WTC11 (cell line): ENCODE results near the gene CLIP1. TPM values are rescaled to one million over a fixed set of nuclear protein-coding genes. Genes with fewer than 3 reads are reported as not detected.
A peak's percentile ranks its signal among the peaks of the same experiment; 100 is the strongest.

Experiments used
- ATAC-seq: fragments of 200-7000 bp; cut with Tn5 transposase; 2 replicates; pipeline ENCODE4 v1.10.0; 2021; ENCODE audit warnings: mild to moderate bottlenecking, moderate library complexity
- CTCF ChIA-PET: fragments of 300-600 bp; sonication (Branson Sonifier 250); formaldehyde crosslinking; loops from one replicate; lab custom pipeline; 2021; ENCODE audit warnings: antibody characterized with exemption; lab: Charles Lee
- POLR2A ChIA-PET: fragments of 350-600 bp; sonication (Branson Sonifier 250); formaldehyde crosslinking; loops from one replicate; lab custom pipeline; 2021; ENCODE audit warnings: antibody characterized with exemption; lab: Charles Lee
- DNase-seq: peaks from one replicate; pipeline ENCODE4 v3.0.0; 2021; ENCODE audit warnings: low spot score
- H3K27ac Mint-ChIP-seq: 2 replicates; pipeline ENCODE4 v1.8.0; 2021; ENCODE audit warnings: mixed read lengths
- H3K27me3 Mint-ChIP-seq: 2 replicates; pipeline ENCODE4 v1.8.0; 2021; ENCODE audit warnings: low read depth, mild to moderate bottlenecking, moderate library complexity, mixed read lengths
- H3K36me3 Mint-ChIP-seq: 2 replicates; pipeline ENCODE4 v1.8.0; 2021; ENCODE audit warnings: mixed read lengths
- H3K4me1 Mint-ChIP-seq: 2 replicates; pipeline ENCODE4 v1.8.0; 2022; ENCODE audit warnings: mixed read lengths
- H3K4me3 Mint-ChIP-seq: 2 replicates; pipeline ENCODE4 v1.8.0; 2021; ENCODE audit warnings: mild to moderate bottlenecking, moderate library complexity, mixed read lengths
- H3K9me3 Mint-ChIP-seq: 2 replicates; pipeline ENCODE4 v1.8.0; 2021; ENCODE audit warnings: mixed read lengths
- ATF3 ChIP-seq: sonication (generic); formaldehyde crosslinking; conservative IDR thresholded peaks from 2 replicates; pipeline ENCODE4 v1.8.1; 2022; ENCODE audit warnings: mild to moderate bottlenecking, missing genetic modification reagents
- CREM ChIP-seq: sonication (generic); formaldehyde crosslinking; IDR thresholded peaks from 2 replicates; pipeline ENCODE4 v1.8.1; 2022; ENCODE audit warnings: mild to moderate bottlenecking, missing genetic modification reagents, moderate library complexity
- ELF4 ChIP-seq: sonication (generic); formaldehyde crosslinking; IDR thresholded peaks from 2 replicates; pipeline ENCODE4 v1.8.1; 2022; ENCODE audit warnings: low read depth, mild to moderate bottlenecking, moderate library complexity, missing genetic modification reagents
- ESRRA ChIP-seq: sonication (generic); formaldehyde crosslinking; IDR thresholded peaks from 2 replicates; pipeline ENCODE4 v1.8.1; 2022; ENCODE audit warnings: mild to moderate bottlenecking, missing genetic modification reagents, borderline replicate concordance
- FOXJ3 ChIP-seq: sonication (generic); formaldehyde crosslinking; IDR thresholded peaks from 2 replicates; pipeline ENCODE4 v1.9.0; 2021; ENCODE audit warnings: missing genetic modification reagents, mild to moderate bottlenecking, borderline replicate concordance
- GABPB1 ChIP-seq: sonication (generic); formaldehyde crosslinking; IDR thresholded peaks from 2 replicates; pipeline ENCODE4 v1.8.1; 2023; ENCODE audit warnings: mild to moderate bottlenecking, missing genetic modification reagents
- IRF2 ChIP-seq: sonication (generic); formaldehyde crosslinking; IDR thresholded peaks from 2 replicates; pipeline ENCODE4 v1.8.0; 2022; ENCODE audit warnings: low read depth, missing genetic modification reagents, borderline replicate concordance
- KAT7 ChIP-seq: sonication (generic); formaldehyde crosslinking; IDR thresholded peaks from 2 replicates; pipeline ENCODE4 v1.8.1; 2023; ENCODE audit warnings: missing genetic modification reagents, mild to moderate bottlenecking, borderline replicate concordance
- MXD4 ChIP-seq: fragments of 250-450 bp; sonication (Bioruptor Pico); IDR thresholded peaks from 2 replicates; pipeline ENCODE4 v1.8.0; 2021; ENCODE audit warnings: mild to moderate bottlenecking, moderate library complexity, borderline replicate concordance
- NFATC4 ChIP-seq: fragments of 250-450 bp; sonication (Bioruptor Pico); IDR thresholded peaks from 2 replicates; pipeline ENCODE4 v1.9.0; 2021; ENCODE audit warnings: mild to moderate bottlenecking
- NR1H2 ChIP-seq: sonication (generic); formaldehyde crosslinking; IDR thresholded peaks from 2 replicates; pipeline ENCODE4 v1.9.0; 2021; ENCODE audit warnings: mild to moderate bottlenecking, moderate library complexity, missing genetic modification reagents
- SOX15 ChIP-seq: fragments of 250-450 bp; sonication (Bioruptor Pico); IDR thresholded peaks from 2 replicates; pipeline ENCODE4 v1.9.0; 2021; ENCODE audit warnings: mild to moderate bottlenecking
- SP1 ChIP-seq: sonication (generic); formaldehyde crosslinking; conservative IDR thresholded peaks from 2 replicates; pipeline ENCODE4 v1.8.1; 2022; ENCODE audit warnings: missing genetic modification reagents
- TEAD1 ChIP-seq: sonication (generic); formaldehyde crosslinking; IDR thresholded peaks from 2 replicates; pipeline ENCODE4 v1.8.0; 2022; ENCODE audit warnings: mild to moderate bottlenecking, missing genetic modification reagents
- ZMAT4 ChIP-seq: fragments of 250-450 bp; sonication (Bioruptor Pico); IDR thresholded peaks from 2 replicates; pipeline ENCODE4 v1.9.0; 2021; ENCODE audit warnings: mild to moderate bottlenecking
- ZNF219 ChIP-seq: sonication (generic); formaldehyde crosslinking; IDR thresholded peaks from 2 replicates; pipeline ENCODE4 v1.8.0; 2023; ENCODE audit warnings: missing genetic modification reagents, mild to moderate bottlenecking, borderline replicate concordance
- ZNF263 ChIP-seq: sonication (generic); formaldehyde crosslinking; IDR thresholded peaks from 2 replicates; pipeline ENCODE4 v1.8.1; 2022; ENCODE audit warnings: low read depth, mild to moderate bottlenecking, moderate library complexity, missing genetic modification reagents
- total RNA-seq: library from RNA; stranded (reverse); gene quantifications from 3 replicates; pipeline ENCODE4 v1.2.3, GENCODE V29; 2021
- TF ChIP-seq, protein P1 (sequence below): sonication (generic); formaldehyde crosslinking; IDR thresholded peaks from 2 replicates; pipeline ENCODE4 v1.8.0; 2022; ENCODE audit warnings: mild to moderate bottlenecking, missing genetic modification reagents
- TF ChIP-seq, protein P2 (sequence below): sonication (generic); formaldehyde crosslinking; IDR thresholded peaks from 2 replicates; pipeline ENCODE4 v1.8.1; 2023; ENCODE audit warnings: mild to moderate bottlenecking, missing genetic modification reagents, moderate library complexity
- TF ChIP-seq, protein P3 (sequence below): sonication (generic); formaldehyde crosslinking; IDR thresholded peaks from 2 replicates; pipeline ENCODE4 v1.8.0; 2022; ENCODE audit warnings: missing genetic modification reagents

The CLIP1 gene
- total RNA-seq, 1 experiment from 2014 or later: 24.9 TPM

GRCh38 chr12:122350141-122350848 is 72.2 kb downstream of the CLIP1 start:
- Mint-ChIP-seq H3K27me3 (no peaks in the 10 kb centered on the region), H3K27ac (peak overlapping the region; percentile 82), H3K4me3 (no peak overlapping the region)
- CTCF ChIA-PET: no interaction called here
- DNase-seq: no peak
- no peak for TF ChIP-seq SOX15 (CRISPR knock-in tag)
- no peak for TF ChIP-seq FOXJ3 (CRISPR knock-in tag)
- no peak for TF ChIP-seq GABPB1 (CRISPR knock-in tag)
- no peak for TF ChIP-seq MXD4 (CRISPR knock-in tag)
- no peak for TF ChIP-seq CREM (CRISPR knock-in tag)
- no peak for TF ChIP-seq KAT7 (CRISPR knock-in tag)
- TF ChIP-seq ZMAT4 (CRISPR knock-in tag): no peak
- no peak for TF ChIP-seq ZNF263 (CRISPR knock-in tag)
- TF ChIP-seq ZNF219 (CRISPR knock-in tag): no peak
- no peak for TF ChIP-seq SP1
- TF ChIP-seq ELF4 (CRISPR knock-in tag): no peak
- TF ChIP-seq ATF3 (CRISPR knock-in tag): no peak
- TF ChIP-seq NFATC4 (CRISPR knock-in tag): no peak
- TF ChIP-seq IRF2 (CRISPR knock-in tag): no peak
- no peak for TF ChIP-seq ESRRA (CRISPR knock-in tag)
- TF ChIP-seq, protein P1, sequence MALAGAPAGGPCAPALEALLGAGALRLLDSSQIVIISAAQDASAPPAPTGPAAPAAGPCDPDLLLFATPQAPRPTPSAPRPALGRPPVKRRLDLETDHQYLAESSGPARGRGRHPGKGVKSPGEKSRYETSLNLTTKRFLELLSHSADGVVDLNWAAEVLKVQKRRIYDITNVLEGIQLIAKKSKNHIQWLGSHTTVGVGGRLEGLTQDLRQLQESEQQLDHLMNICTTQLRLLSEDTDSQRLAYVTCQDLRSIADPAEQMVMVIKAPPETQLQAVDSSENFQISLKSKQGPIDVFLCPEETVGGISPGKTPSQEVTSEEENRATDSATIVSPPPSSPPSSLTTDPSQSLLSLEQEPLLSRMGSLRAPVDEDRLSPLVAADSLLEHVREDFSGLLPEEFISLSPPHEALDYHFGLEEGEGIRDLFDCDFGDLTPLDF: no peak
- TF ChIP-seq, protein P2, sequence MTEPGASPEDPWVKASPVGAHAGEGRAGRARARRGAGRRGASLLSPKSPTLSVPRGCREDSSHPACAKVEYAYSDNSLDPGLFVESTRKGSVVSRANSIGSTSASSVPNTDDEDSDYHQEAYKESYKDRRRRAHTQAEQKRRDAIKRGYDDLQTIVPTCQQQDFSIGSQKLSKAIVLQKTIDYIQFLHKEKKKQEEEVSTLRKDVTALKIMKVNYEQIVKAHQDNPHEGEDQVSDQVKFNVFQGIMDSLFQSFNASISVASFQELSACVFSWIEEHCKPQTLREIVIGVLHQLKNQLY: no peak
- TF ChIP-seq TEAD1 (CRISPR knock-in tag): no peak
- TF ChIP-seq NR1H2 (CRISPR knock-in tag): no peak
- TF ChIP-seq, protein P3, sequence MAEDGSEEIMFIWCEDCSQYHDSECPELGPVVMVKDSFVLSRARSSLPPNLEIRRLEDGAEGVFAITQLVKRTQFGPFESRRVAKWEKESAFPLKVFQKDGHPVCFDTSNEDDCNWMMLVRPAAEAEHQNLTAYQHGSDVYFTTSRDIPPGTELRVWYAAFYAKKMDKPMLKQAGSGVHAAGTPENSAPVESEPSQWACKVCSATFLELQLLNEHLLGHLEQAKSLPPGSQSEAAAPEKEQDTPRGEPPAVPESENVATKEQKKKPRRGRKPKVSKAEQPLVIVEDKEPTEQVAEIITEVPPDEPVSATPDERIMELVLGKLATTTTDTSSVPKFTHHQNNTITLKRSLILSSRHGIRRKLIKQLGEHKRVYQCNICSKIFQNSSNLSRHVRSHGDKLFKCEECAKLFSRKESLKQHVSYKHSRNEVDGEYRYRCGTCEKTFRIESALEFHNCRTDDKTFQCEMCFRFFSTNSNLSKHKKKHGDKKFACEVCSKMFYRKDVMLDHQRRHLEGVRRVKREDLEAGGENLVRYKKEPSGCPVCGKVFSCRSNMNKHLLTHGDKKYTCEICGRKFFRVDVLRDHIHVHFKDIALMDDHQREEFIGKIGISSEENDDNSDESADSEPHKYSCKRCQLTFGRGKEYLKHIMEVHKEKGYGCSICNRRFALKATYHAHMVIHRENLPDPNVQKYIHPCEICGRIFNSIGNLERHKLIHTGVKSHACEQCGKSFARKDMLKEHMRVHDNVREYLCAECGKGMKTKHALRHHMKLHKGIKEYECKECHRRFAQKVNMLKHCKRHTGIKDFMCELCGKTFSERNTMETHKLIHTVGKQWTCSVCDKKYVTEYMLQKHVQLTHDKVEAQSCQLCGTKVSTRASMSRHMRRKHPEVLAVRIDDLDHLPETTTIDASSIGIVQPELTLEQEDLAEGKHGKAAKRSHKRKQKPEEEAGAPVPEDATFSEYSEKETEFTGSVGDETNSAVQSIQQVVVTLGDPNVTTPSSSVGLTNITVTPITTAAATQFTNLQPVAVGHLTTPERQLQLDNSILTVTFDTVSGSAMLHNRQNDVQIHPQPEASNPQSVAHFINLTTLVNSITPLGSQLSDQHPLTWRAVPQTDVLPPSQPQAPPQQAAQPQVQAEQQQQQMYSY: no peak
- TF ChIP-seq, all 79 proteins: peak for 0
- ATAC-seq: no peak
- Mint-ChIP-seq H3K4me1 (no peaks in the 10 kb centered on the region), H3K36me3 (peaks cover 6% of the 10 kb centered on the region), H3K9me3 (no peaks in the 10 kb centered on the region)
- POLR2A ChIA-PET: no interaction called here

GRCh38 chr12:122349078-122349477 is 73.4 kb downstream of the CLIP1 start:
- ATAC-seq: no peak
- POLR2A ChIA-PET: no interaction called here
- Mint-ChIP-seq H3K27ac (peak overlapping the region; percentile 30; the same call in 1 of the 2 replicates), H3K27me3 (no peaks in the 10 kb centered on the region), H3K4me3 (no peak overlapping the region), H3K4me1 (no peaks in the 10 kb centered on the region), H3K36me3 (peaks cover 6% of the 10 kb centered on the region), H3K9me3 (no peaks in the 10 kb centered on the region)
- DNase-seq: no peak
- CTCF ChIA-PET: no interaction called here
- no peak for TF ChIP-seq IRF2 (CRISPR knock-in tag)
